H1 (cell line): ENCODE data around the gene XPNPEP1. TPM values are rescaled to one million over a fixed set of nuclear protein-coding genes. Genes with fewer than 3 reads are reported as not detected.

Experiments used
- CTCF ChIA-PET: fragments of 300-600 bp; sonication (Branson Sonifier 250); formaldehyde crosslinking; loops from one replicate; lab custom pipeline; 2021; ENCODE audit not compliant: partially characterized antibody; lab: Charles Lee
- POLR2A ChIA-PET: fragments of 300-600 bp; sonication (Branson Sonifier 250); formaldehyde crosslinking; loops from one replicate; lab custom pipeline; 2021; ENCODE audit warnings: inconsistent platforms; ENCODE audit not compliant: partially characterized antibody; lab: Charles Lee
- DNase-seq, 2 experiments: peaks; one replicate each; pipeline versions ENCODE4 v3.0.0 to v3.0.0-alpha.2; 2010 to 2022; ENCODE audit warnings: low spot score in 2 of 2, low read depth in 1 of 2, mixed read lengths in 1 of 2
- FAIRE-seq: peaks from 2 replicates; lab custom pipeline; 2011; peaks lifted over from hg19 to GRCh38; lab: Jason Lieb, UNC
- H2AFZ ChIP-seq: 2 replicates; pipeline ENCODE4 v1.8.1; 2012; ENCODE audit warnings: low read length, inconsistent platforms
- H2AK5ac ChIP-seq: 2 replicates; pipeline ENCODE4 v1.6.1; 2013; ENCODE audit warnings: low read depth, low read length
- H2BK120ac ChIP-seq: replicated peaks from 2 replicates; pipeline ENCODE3; 2013; ENCODE audit warnings: low read depth, low read length, inconsistent platforms
- H2BK12ac ChIP-seq: 2 replicates; pipeline ENCODE4 v1.6.1; 2013; ENCODE audit warnings: low read depth, low read length
- H2BK15ac ChIP-seq: 2 replicates; pipeline ENCODE4 v1.6.1; 2013; ENCODE audit warnings: low read length
- H2BK20ac ChIP-seq: 2 replicates; pipeline ENCODE4 v1.6.1; 2013; ENCODE audit warnings: low read length
- H2BK5ac ChIP-seq: 2 replicates; pipeline ENCODE4 v1.6.1; 2013; ENCODE audit warnings: low read depth, low read length
- H3K14ac ChIP-seq: 2 replicates; pipeline ENCODE4 v1.6.1; 2013; ENCODE audit warnings: inconsistent platforms; ENCODE audit not compliant: insufficient read length
- H3K18ac ChIP-seq: 2 replicates; pipeline ENCODE4 v1.6.1; 2013; ENCODE audit warnings: low read length; ENCODE audit errors: extremely low read depth
- H3K23ac ChIP-seq: 2 replicates; pipeline ENCODE4 v1.6.1; 2013; ENCODE audit warnings: inconsistent platforms; ENCODE audit not compliant: insufficient read length
- H3K23me2 ChIP-seq: 2 replicates; pipeline ENCODE4 v1.6.1; 2013; ENCODE audit warnings: low read depth, low read length
- H3K27ac ChIP-seq: 2 replicates; pipeline ENCODE4 v1.6.1; 2011; ENCODE audit warnings: low read depth, low read length, inconsistent platforms
- H3K27me3 ChIP-seq, 4 experiments: replicated peaks in 1 of 4; 1 replicate in 1 of 4; 2 replicates in 3 of 4; pipeline versions ENCODE4 v1.6.1 to v1.8.1; 2011 to 2013; ENCODE audit warnings: low read length in 3 of 4, mild to moderate bottlenecking in 3 of 4, inconsistent platforms in 2 of 4, mixed read lengths in 2 of 4, moderate library complexity in 1 of 4; ENCODE audit not compliant: control insufficient read depth in 3 of 4, insufficient read depth in 3 of 4; ENCODE audit errors: extremely low read depth in 1 of 4
- H3K36me3 ChIP-seq, 4 experiments: 2 replicates each; pipeline versions ENCODE4 v1.6.1 to v1.8.1; 2011 to 2013; ENCODE audit warnings: mild to moderate bottlenecking in 4 of 4, low read length in 3 of 4, moderate library complexity in 2 of 4, control low read depth in 1 of 4, inconsistent platforms in 1 of 4; ENCODE audit not compliant: insufficient read depth in 4 of 4, control insufficient read depth in 2 of 4
- H3K4ac ChIP-seq: replicated peaks from 2 replicates; pipeline ENCODE3; 2013; ENCODE audit warnings: low read length, low read depth, mixed read lengths, inconsistent platforms; ENCODE audit not compliant: insufficient read length
- H3K4me1 ChIP-seq, 4 experiments: replicated peaks in 1 of 4; 1 replicate in 1 of 4; 2 replicates in 3 of 4; pipeline versions ENCODE4 v1.6.1 to v1.8.1; 2011 to 2013; ENCODE audit warnings: low read length in 3 of 4, inconsistent platforms in 2 of 4, mixed read lengths in 1 of 4; ENCODE audit not compliant: insufficient read depth in 4 of 4, control insufficient read depth in 3 of 4
- H3K4me2 ChIP-seq, 2 experiments: 2 replicates each; pipeline versions ENCODE4 v1.6.1 to v1.8.1; 2011 to 2013; ENCODE audit warnings: low read depth in 2 of 2, low read length in 2 of 2, control low read depth in 1 of 2, inconsistent platforms in 1 of 2, mild to moderate bottlenecking in 1 of 2; ENCODE audit not compliant: insufficient read depth in 1 of 2
- H3K4me3 ChIP-seq, 4 experiments: fragments of 200-600, 300-600 bp in 1 of 4; sonication (generic), shearing (Covaris generic), sonication (Bioruptor Twin) in 1 of 4; 2 replicates each; pipeline versions ENCODE4 v1.5.1 to v1.8.1; 2011 to 2016; ENCODE audit warnings: low read length in 4 of 4, low read depth in 3 of 4, control low read depth in 2 of 4, inconsistent platforms in 2 of 4, mild to moderate bottlenecking in 2 of 4, mixed read lengths in 1 of 4, moderate library complexity in 1 of 4; ENCODE audit not compliant: insufficient read depth in 2 of 4; ENCODE audit errors: extremely low read depth in 1 of 4
- H3K56ac ChIP-seq: replicated peaks from 2 replicates; pipeline ENCODE3; 2013; ENCODE audit warnings: low read depth, mild to moderate bottlenecking, mixed read lengths, low read length, inconsistent platforms; ENCODE audit not compliant: insufficient read length
- H3K79me1 ChIP-seq: 2 replicates; pipeline ENCODE4 v1.6.1; 2013; ENCODE audit warnings: low read depth, low read length, control low read depth
- H3K79me2 ChIP-seq, 2 experiments: 2 replicates each; pipeline versions ENCODE4 v1.6.1 to v1.8.1; 2012 to 2013; ENCODE audit warnings: low read length in 2 of 2, mild to moderate bottlenecking in 2 of 2, inconsistent platforms in 1 of 2; ENCODE audit not compliant: insufficient read depth in 2 of 2, control insufficient read depth in 1 of 2
- H3K9ac ChIP-seq, 4 experiments: replicated peaks in 1 of 4; 1 replicate in 1 of 4; 2 replicates in 3 of 4; pipeline versions ENCODE4 v1.6.1 to v1.8.1; 2011 to 2013; ENCODE audit warnings: low read depth in 3 of 4, low read length in 3 of 4, control low read depth in 2 of 4, mild to moderate bottlenecking in 2 of 4, moderate library complexity in 2 of 4, inconsistent platforms in 1 of 4; ENCODE audit errors: extremely low read depth in 1 of 4
- H3K9me3 ChIP-seq, 2 experiments: 2 replicates each; pipeline versions ENCODE4 v1.6.1 to v1.8.1; 2012 to 2013; ENCODE audit warnings: mild to moderate bottlenecking in 2 of 2, moderate library complexity in 2 of 2, control low read depth in 1 of 2, inconsistent platforms in 1 of 2, low read depth in 1 of 2, low read length in 1 of 2, mixed read lengths in 1 of 2; ENCODE audit not compliant: insufficient read depth in 2 of 2
- H4K20me1 ChIP-seq, 2 experiments: replicated peaks in 1 of 2; 2 replicates each; pipeline versions ENCODE3 to v1.8.1; 2011 to 2013; ENCODE audit warnings: inconsistent platforms in 2 of 2, low read length in 2 of 2, mild to moderate bottlenecking in 1 of 2; ENCODE audit not compliant: insufficient read depth in 2 of 2, control insufficient read depth in 1 of 2
- H4K5ac ChIP-seq: 2 replicates; pipeline ENCODE4 v1.6.1; 2013; ENCODE audit warnings: low read length, low read depth, mixed read lengths, inconsistent platforms; ENCODE audit not compliant: insufficient read length
- H4K8ac ChIP-seq: 2 replicates; pipeline ENCODE4 v1.8.0; 2013; ENCODE audit warnings: mild to moderate bottlenecking, moderate library complexity, low read length, inconsistent platforms; ENCODE audit not compliant: insufficient read depth; ENCODE audit errors: extremely low read depth
- H4K91ac ChIP-seq: replicated peaks from 2 replicates; pipeline ENCODE3; 2013; ENCODE audit warnings: low read length, mixed read lengths, inconsistent platforms; ENCODE audit not compliant: insufficient read length
- BCL11A ChIP-seq, 2 experiments: IDR thresholded peaks; one replicate each; pipeline ENCODE4 v1.6.1; 2011; ENCODE audit warnings: low read depth in 2 of 2, low read length in 2 of 2, mild to moderate bottlenecking in 2 of 2
- CHD1 ChIP-seq: IDR thresholded peaks from 2 replicates; pipeline ENCODE4 v1.6.1; 2012; ENCODE audit warnings: low read depth, low read length, improper control_type of control experiment
- KDM5A ChIP-seq: fragments of 200-600 bp; IDR thresholded peaks from 2 replicates; pipeline ENCODE4 v1.7.1; 2012; ENCODE audit warnings: mild to moderate bottlenecking, low read length, inconsistent platforms, mixed read lengths
- NANOG ChIP-seq: IDR thresholded peaks from 2 replicates; pipeline ENCODE4 v1.6.1; 2011; ENCODE audit warnings: low read length, low read depth, mild to moderate bottlenecking, inconsistent platforms; ENCODE audit not compliant: insufficient read depth, poor library complexity, severe bottlenecking
- PHF8 ChIP-seq: fragments of 200-600 bp; sonication (generic); conservative IDR thresholded peaks from 2 replicates; pipeline ENCODE4 v1.7.1; 2012; ENCODE audit warnings: low read depth, mild to moderate bottlenecking, inconsistent platforms, low read length, moderate library complexity
- POU5F1 ChIP-seq: IDR thresholded peaks from 2 replicates; pipeline ENCODE4 v1.6.1; 2011; ENCODE audit warnings: low read depth, mild to moderate bottlenecking, low read length, moderate library complexity
- RFX5 ChIP-seq: IDR thresholded peaks from 2 replicates; pipeline ENCODE4 v1.6.1; 2011; ENCODE audit warnings: low read depth, low read length, improper control_type of control experiment, borderline replicate concordance
- RXRA ChIP-seq: IDR thresholded peaks from 2 replicates; pipeline ENCODE4 v1.6.1; 2011; ENCODE audit warnings: low read depth, mild to moderate bottlenecking, low read length, moderate library complexity; ENCODE audit not compliant: insufficient read depth
- SP4 ChIP-seq: IDR thresholded peaks from 2 replicates; pipeline ENCODE4 v1.6.1; 2012; ENCODE audit warnings: low read length, inconsistent platforms
- SRF ChIP-seq: IDR thresholded peaks from 2 replicates; pipeline ENCODE4 v1.6.1; 2011; ENCODE audit warnings: mild to moderate bottlenecking, low read depth, low read length, moderate library complexity
- polyA plus RNA-seq, 7 experiments: library from polyadenylated mRNA; depleted of rRNA in 3 of 7; stranded (reverse) in 5 of 7; unstranded in 2 of 7; fragments of >200 nt in 5 of 7; fragments of 200-250 nt in 2 of 7; gene quantifications; 1 replicate in 5 of 7; 2 replicates in 1 of 7; 4 replicates in 1 of 7; pipeline versions ENCODE4 v1.2.1 to v1.2.3, GENCODE V29; 2011 to 2013; ENCODE audit warnings: missing spikeins in 2 of 7, mixed read lengths in 2 of 7
- total RNA-seq: library from RNA; stranded (reverse); fragmentation: NEBNext Ultra II Directional; extraction: Animal tissue kit (Norgen Biotek cat#: 25700); gene quantifications from 2 replicates; pipeline ENCODE4 v1.2.1, GENCODE V29; 2021
- TF ChIP-seq, protein P1 (sequence below): IDR thresholded peaks from 2 replicates; pipeline ENCODE4 v1.6.1; 2012; ENCODE audit warnings: inconsistent platforms
- TF ChIP-seq, protein P2 (sequence below): IDR thresholded peaks from 2 replicates; pipeline ENCODE4 v1.6.1; 2011; ENCODE audit warnings: low read length, improper control_type of control experiment
- TF ChIP-seq, protein P3 (sequence below): IDR thresholded peaks from 2 replicates; pipeline ENCODE4 v1.6.1; 2011; ENCODE audit warnings: low read depth, mild to moderate bottlenecking, low read length; ENCODE audit not compliant: insufficient read depth

XPNPEP1 gene
- total and polyA plus RNA-seq, 2 of the 8 experiments (the other 6 are each of a cell fraction or from before 2014, with no cell fraction given) = 61.1 to 201 TPM

DNA sequence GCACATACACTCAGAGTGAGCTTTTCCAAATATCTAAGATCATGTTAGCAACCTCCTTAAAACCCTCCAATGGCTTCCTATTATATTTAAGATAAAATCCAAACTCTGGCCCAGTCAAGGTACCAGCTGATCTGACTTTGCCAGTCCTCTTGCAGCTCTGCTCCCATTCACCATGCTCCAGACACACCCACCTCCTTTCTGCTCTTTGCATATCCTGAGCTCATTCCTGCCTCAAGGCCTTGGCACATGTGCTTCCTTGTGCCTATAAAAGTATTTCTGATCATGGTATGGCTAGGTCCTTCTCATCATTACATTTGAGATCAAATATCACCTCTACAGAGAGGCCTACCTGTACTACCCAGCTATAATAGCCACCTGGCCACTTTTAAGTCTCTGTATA is 27.5 kb downstream of the XPNPEP1 start:
- Histone ChIP-seq H3K4me2 (no peak overlapping the region), H3K27me3 (no peaks in the 10 kb centered on the region), H4K20me1 (peaks cover 0 to 2% of the 10 kb centered on the region in 2 experiments), H3K23ac (no peak overlapping the region), H3K4me1 (peaks cover 0 to 8% (median 2%) of the 10 kb centered on the region in 4 experiments; a peak in 5 of 7 replicates), H2BK120ac (no peak overlapping the region), H3K79me2 (peaks cover 0 to 10% of the 10 kb centered on the region in 2 experiments; a peak in 1 of 4 replicates), H2BK20ac (no peak overlapping the region), H3K27ac (no peak overlapping the region), H3K9ac (no peak overlapping the region), H2AK5ac (no peak overlapping the region), H3K4me3 (no peak overlapping the region), H3K79me1 (peaks cover 2% of the 10 kb centered on the region; the same call in 1 of the 2 replicates), H3K4ac (no peak overlapping the region), H4K91ac (no peak overlapping the region), H3K23me2 (no peaks in the 10 kb centered on the region), H2BK5ac (no peak overlapping the region), H4K5ac (no peak overlapping the region), H2BK12ac (no peak overlapping the region), H2BK15ac (no peak overlapping the region), H3K18ac (no peak overlapping the region), H3K9me3 (no peaks in the 10 kb centered on the region), H2AFZ (no peak overlapping the region), H3K14ac (no peak overlapping the region), H3K56ac (no peak overlapping the region), H4K8ac (no peak overlapping the region), H3K36me3 (peaks cover 0 to 5% (median 2%) of the 10 kb centered on the region in 4 experiments; a peak in 4 of 8 replicates)
- FAIRE-seq (no peak), DNase-seq (no peak)
- POLR2A ChIA-PET = interaction anchor here (1.1 kb wide), 1 partner anchor 29 kb away, joined by 3 read pairs; no protein-coding TSS in a partner anchor
- CTCF ChIA-PET = interaction anchor here (0.5 to 2.6 kb wide), 10 partner anchors 12 to 876 kb away, joined by 3 to 21 read pairs (median 3); no protein-coding TSS in a partner anchor
- TF ChIP-seq RXRA = no peak
- TF ChIP-seq CHD1 = no peak
- no peak for TF ChIP-seq PHF8
- TF ChIP-seq NANOG = no peak
- no peak for TF ChIP-seq SRF
- TF ChIP-seq RFX5 = no peak
- TF ChIP-seq, protein P1, sequence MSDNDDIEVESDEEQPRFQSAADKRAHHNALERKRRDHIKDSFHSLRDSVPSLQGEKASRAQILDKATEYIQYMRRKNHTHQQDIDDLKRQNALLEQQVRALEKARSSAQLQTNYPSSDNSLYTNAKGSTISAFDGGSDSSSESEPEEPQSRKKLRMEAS = no peak
- no peak for TF ChIP-seq KDM5A
- TF ChIP-seq, protein P2, sequence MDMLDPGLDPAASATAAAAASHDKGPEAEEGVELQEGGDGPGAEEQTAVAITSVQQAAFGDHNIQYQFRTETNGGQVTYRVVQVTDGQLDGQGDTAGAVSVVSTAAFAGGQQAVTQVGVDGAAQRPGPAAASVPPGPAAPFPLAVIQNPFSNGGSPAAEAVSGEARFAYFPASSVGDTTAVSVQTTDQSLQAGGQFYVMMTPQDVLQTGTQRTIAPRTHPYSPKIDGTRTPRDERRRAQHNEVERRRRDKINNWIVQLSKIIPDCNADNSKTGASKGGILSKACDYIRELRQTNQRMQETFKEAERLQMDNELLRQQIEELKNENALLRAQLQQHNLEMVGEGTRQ = no peak
- TF ChIP-seq POU5F1 = no peak
- TF ChIP-seq SP4 = no peak
- TF ChIP-seq, protein P3, sequence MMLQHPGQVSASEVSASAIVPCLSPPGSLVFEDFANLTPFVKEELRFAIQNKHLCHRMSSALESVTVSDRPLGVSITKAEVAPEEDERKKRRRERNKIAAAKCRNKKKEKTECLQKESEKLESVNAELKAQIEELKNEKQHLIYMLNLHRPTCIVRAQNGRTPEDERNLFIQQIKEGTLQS = no peak
- no peak for TF ChIP-seq BCL11A (IDR thresholded peaks at IDR 0.05; ENCODE audit: low read depth in 2 of 2, low read length in 2 of 2)
